H9 (cell line): Measurements from ENCODE around the gene IQCE. TPM values are rescaled to one million over a fixed set of nuclear protein-coding genes. Genes with fewer than 3 reads are reported as not detected.
A peak's percentile ranks its signal among the peaks of the same experiment; 100 is the strongest.

Experiments used
- DNase-seq: peaks from one replicate; pipeline ENCODE4 v3.0.0-alpha.2; 2017
- H2AFZ ChIP-seq: one replicate; pipeline ENCODE4 v1.6.1; 2013; ENCODE audit warnings: mild to moderate bottlenecking, low read length, control low read depth, moderate library complexity
- H2AK5ac ChIP-seq: 2 replicates; pipeline ENCODE4 v1.6.1; 2013; ENCODE audit warnings: low read length, control low read depth, mixed read lengths; ENCODE audit not compliant: insufficient read length
- H2BK120ac ChIP-seq: one replicate; pipeline ENCODE4 v1.6.1; 2013; ENCODE audit warnings: low read depth, mild to moderate bottlenecking, low read length, control low read depth, inconsistent platforms; ENCODE audit not compliant: poor library complexity, severe bottlenecking
- H2BK12ac ChIP-seq: 2 replicates; pipeline ENCODE4 v1.6.1; 2013; ENCODE audit warnings: low read length, control low read depth, mixed read lengths, low read depth; ENCODE audit not compliant: insufficient read length
- H2BK15ac ChIP-seq: 2 replicates; pipeline ENCODE4 v1.6.1; 2013; ENCODE audit warnings: low read depth, low read length, control low read depth
- H2BK20ac ChIP-seq: one replicate; pipeline ENCODE4 v1.6.1; 2013; ENCODE audit warnings: low read depth, mild to moderate bottlenecking, low read length, control low read depth, inconsistent platforms; ENCODE audit not compliant: poor library complexity, severe bottlenecking
- H2BK5ac ChIP-seq: 2 replicates; pipeline ENCODE4 v1.6.1; 2013; ENCODE audit warnings: low read length, control low read depth, mixed read lengths; ENCODE audit not compliant: insufficient read length
- H3K14ac ChIP-seq: 2 replicates; pipeline ENCODE4 v1.6.1; 2013; ENCODE audit warnings: low read length, control low read depth; ENCODE audit not compliant: insufficient read depth
- H3K18ac ChIP-seq: 2 replicates; pipeline ENCODE4 v1.6.1; 2013; ENCODE audit warnings: low read depth, mild to moderate bottlenecking, mixed read lengths, low read length, control low read depth; ENCODE audit not compliant: insufficient read length
- H3K23ac ChIP-seq: 2 replicates; pipeline ENCODE4 v1.6.1; 2013; ENCODE audit warnings: low read length, control low read depth, mixed read lengths, low read depth; ENCODE audit not compliant: insufficient read length
- H3K23me2 ChIP-seq: 2 replicates; pipeline ENCODE4 v1.6.1; 2013; ENCODE audit warnings: low read depth, mild to moderate bottlenecking, mixed read lengths, low read length, control low read depth; ENCODE audit not compliant: insufficient read length, poor library complexity, severe bottlenecking
- H3K27ac ChIP-seq: 2 replicates; pipeline ENCODE4 v1.5.1; 2013; ENCODE audit warnings: low read length, control low read depth, mixed read lengths, low read depth; ENCODE audit not compliant: insufficient read length
- H3K27me3 ChIP-seq: 2 replicates; pipeline ENCODE4 v1.6.1; 2013; ENCODE audit warnings: low read length, control low read depth, inconsistent platforms; ENCODE audit not compliant: insufficient read depth
- H3K4ac ChIP-seq: 2 replicates; pipeline ENCODE4 v1.6.1; 2013; ENCODE audit warnings: low read depth, mild to moderate bottlenecking, control low read depth, inconsistent platforms, low read length, moderate library complexity
- H3K4me1 ChIP-seq: 2 replicates; pipeline ENCODE4 v1.6.1; 2013; ENCODE audit warnings: low read length, control low read depth, inconsistent platforms; ENCODE audit not compliant: insufficient read depth
- H3K4me2 ChIP-seq: 2 replicates; pipeline ENCODE4 v1.6.1; 2013; ENCODE audit warnings: low read length, control low read depth, mixed read lengths; ENCODE audit not compliant: insufficient read length, insufficient read depth
- H3K56ac ChIP-seq: 2 replicates; pipeline ENCODE4 v1.6.1; 2013; ENCODE audit warnings: low read depth, mild to moderate bottlenecking, mixed read lengths, low read length, control low read depth; ENCODE audit not compliant: insufficient read length
- H3K79me1 ChIP-seq: 2 replicates; pipeline ENCODE4 v1.6.1; 2013; ENCODE audit warnings: low read depth, mild to moderate bottlenecking, moderate library complexity, low read length, control low read depth, inconsistent platforms; ENCODE audit not compliant: insufficient read depth, poor library complexity, severe bottlenecking
- H3K79me2 ChIP-seq: 2 replicates; pipeline ENCODE4 v1.6.1; 2013; ENCODE audit warnings: low read length, control low read depth, inconsistent platforms; ENCODE audit not compliant: insufficient read depth
- H3K9ac ChIP-seq: 2 replicates; pipeline ENCODE4 v1.6.1; 2013; ENCODE audit warnings: low read length, control low read depth, mixed read lengths; ENCODE audit not compliant: insufficient read length; ENCODE audit errors: extremely low read depth
- H3K9me3 ChIP-seq: one replicate; pipeline ENCODE4 v1.6.1; 2013; ENCODE audit warnings: low read depth, low read length, inconsistent platforms; ENCODE audit not compliant: control insufficient read depth
- H3T11ph ChIP-seq: one replicate; pipeline ENCODE4 v1.6.1; 2013; ENCODE audit warnings: mild to moderate bottlenecking, low read length, control low read depth, inconsistent platforms
- H4K20me1 ChIP-seq: one replicate; pipeline ENCODE4 v1.6.1; 2013; ENCODE audit not compliant: control insufficient read depth, insufficient read length, insufficient read depth
- H4K5ac ChIP-seq: 2 replicates; pipeline ENCODE4 v1.6.1; 2013; ENCODE audit warnings: low read depth, mild to moderate bottlenecking, mixed read lengths, low read length, control low read depth; ENCODE audit not compliant: insufficient read length
- H4K8ac ChIP-seq: replicated peaks from 2 replicates; pipeline ENCODE4 v1.6.1; 2013; ENCODE audit warnings: low read length, control low read depth, mixed read lengths, low read depth; ENCODE audit not compliant: insufficient read length
- H4K91ac ChIP-seq: 2 replicates; pipeline ENCODE4 v1.6.1; 2013; ENCODE audit warnings: low read depth, mild to moderate bottlenecking, moderate library complexity, mixed read lengths, low read length, control low read depth; ENCODE audit not compliant: insufficient read length
- H3K27ac Mint-ChIP-seq, 3 experiments: 2 replicates in 2 of 3; 3 replicates in 1 of 3; pipeline ENCODE4 v1.8.0; 2020 to 2021; ENCODE audit warnings: mixed read lengths in 3 of 3, mild to moderate bottlenecking in 1 of 3, moderate library complexity in 1 of 3
- H3K27me3 Mint-ChIP-seq: 2 replicates; pipeline ENCODE4 v1.8.0; 2021; ENCODE audit warnings: low read depth, mild to moderate bottlenecking, moderate library complexity, mixed read lengths
- H3K36me3 Mint-ChIP-seq, 3 experiments: 2 replicates in 2 of 3; 3 replicates in 1 of 3; pipeline ENCODE4 v1.8.0; 2020 to 2021; ENCODE audit warnings: low read depth in 3 of 3, mixed read lengths in 3 of 3; ENCODE audit not compliant: insufficient read depth in 1 of 3
- H3K4me1 Mint-ChIP-seq, 2 experiments: 2 replicates each; pipeline ENCODE4 v1.8.0; 2020; ENCODE audit warnings: mixed read lengths in 2 of 2
- H3K4me3 Mint-ChIP-seq, 2 experiments: 2 replicates in 1 of 2; 3 replicates in 1 of 2; pipeline ENCODE4 v1.8.0; 2020 to 2021; ENCODE audit warnings: mild to moderate bottlenecking in 2 of 2, mixed read lengths in 2 of 2, moderate library complexity in 1 of 2
- H3K9me3 Mint-ChIP-seq, 2 experiments: 2 replicates in 1 of 2; 3 replicates in 1 of 2; pipeline ENCODE4 v1.8.0; 2020; ENCODE audit warnings: mild to moderate bottlenecking in 2 of 2, mixed read lengths in 2 of 2, moderate library complexity in 1 of 2
- WGBS: extraction: QIAGEN DNeasy Blood & Tissue Kit; methylation state at CpG from one replicate; pipeline ENCODE4 v1.1.7; 2013; ENCODE audit warnings: missing lambda C conversion rate, low lambda C conversion rate, mixed read lengths; ENCODE audit not compliant: insufficient read length; ENCODE audit errors: extremely low coverage; 5-methylcytosine and 5-hydroxymethylcytosine counted together
- total RNA-seq: library from RNA; stranded (reverse); gene quantifications from 2 replicates; pipeline ENCODE4 v1.2.1, GENCODE V29; 2021
- TF ChIP-seq, protein P1 (sequence below): fragments of 200-600 bp; sonication (generic); conservative IDR thresholded peaks from 3 replicates; pipeline ENCODE4 v1.8.0; 2021; ENCODE audit warnings: antibody characterized with exemption, mild to moderate bottlenecking

IQCE gene
- total RNA-seq, 1 experiment from 2014 or later, result 7.0 TPM

GRCh38 chr7:2592375-2592865, 33.6 kb downstream of the IQCE start:
- peak overlapping the region in 2 of 3 experiments; percentile 2 to 21; a peak in 1 of 7 replicates for H3K27ac Mint-ChIP-seq

More at GRCh38 chr7:2592375-2592865, 33.6 kb downstream of the IQCE start:
- Mint-ChIP-seq H3K36me3 (peaks cover 0 to 6% (median 0%) of the 10 kb centered on the region in 3 experiments; a peak in 3 of 7 replicates), H3K27me3 (no peaks in the 10 kb centered on the region), H3K4me3 (no peak overlapping the region), H3K4me1 (no peaks in the 10 kb centered on the region), H3K9me3 (no peaks in the 10 kb centered on the region)
- H3K4ac ChIP-seq, result no peak overlapping the region
- no peak overlapping the region for H2AK5ac ChIP-seq
- H3K4me1 ChIP-seq, result no peaks in the 10 kb centered on the region
- H3K4me2 ChIP-seq, result no peak overlapping the region
- H3K14ac ChIP-seq, result no peak overlapping the region
- no peak overlapping the region for H2BK5ac ChIP-seq
- H2BK20ac ChIP-seq, result no peak overlapping the region
- H3K79me2 ChIP-seq, result no peaks in the 10 kb centered on the region
- no peak overlapping the region for H2AFZ ChIP-seq
- H4K5ac ChIP-seq, result no peak overlapping the region
- WGBS, result no CpG with 5 or more reads among the region's 23 CpGs
- no peak overlapping the region for H4K8ac ChIP-seq
- no peaks in the 10 kb centered on the region for H3K27me3 ChIP-seq
- no peaks in the 10 kb centered on the region for H3K23me2 ChIP-seq
- no peak overlapping the region for H2BK12ac ChIP-seq
- no peak overlapping the region for H3K9ac ChIP-seq
- H3T11ph ChIP-seq, result no peak overlapping the region
- H2BK15ac ChIP-seq, result no peak overlapping the region
- H4K20me1 ChIP-seq, result no peaks in the 10 kb centered on the region
- no peak overlapping the region for H3K56ac ChIP-seq
- no peak overlapping the region for H3K27ac ChIP-seq
- H4K91ac ChIP-seq, result no peak overlapping the region
- no peak for DNase-seq
- H3K23ac ChIP-seq, result no peak overlapping the region
- H3K79me1 ChIP-seq, result no peaks in the 10 kb centered on the region
- no peak overlapping the region for H2BK120ac ChIP-seq
- H3K18ac ChIP-seq, result no peak overlapping the region
- TF ChIP-seq, protein P1, sequence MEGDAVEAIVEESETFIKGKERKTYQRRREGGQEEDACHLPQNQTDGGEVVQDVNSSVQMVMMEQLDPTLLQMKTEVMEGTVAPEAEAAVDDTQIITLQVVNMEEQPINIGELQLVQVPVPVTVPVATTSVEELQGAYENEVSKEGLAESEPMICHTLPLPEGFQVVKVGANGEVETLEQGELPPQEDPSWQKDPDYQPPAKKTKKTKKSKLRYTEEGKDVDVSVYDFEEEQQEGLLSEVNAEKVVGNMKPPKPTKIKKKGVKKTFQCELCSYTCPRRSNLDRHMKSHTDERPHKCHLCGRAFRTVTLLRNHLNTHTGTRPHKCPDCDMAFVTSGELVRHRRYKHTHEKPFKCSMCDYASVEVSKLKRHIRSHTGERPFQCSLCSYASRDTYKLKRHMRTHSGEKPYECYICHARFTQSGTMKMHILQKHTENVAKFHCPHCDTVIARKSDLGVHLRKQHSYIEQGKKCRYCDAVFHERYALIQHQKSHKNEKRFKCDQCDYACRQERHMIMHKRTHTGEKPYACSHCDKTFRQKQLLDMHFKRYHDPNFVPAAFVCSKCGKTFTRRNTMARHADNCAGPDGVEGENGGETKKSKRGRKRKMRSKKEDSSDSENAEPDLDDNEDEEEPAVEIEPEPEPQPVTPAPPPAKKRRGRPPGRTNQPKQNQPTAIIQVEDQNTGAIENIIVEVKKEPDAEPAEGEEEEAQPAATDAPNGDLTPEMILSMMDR, result no peak
- H3K9me3 ChIP-seq, result no peaks in the 10 kb centered on the region
